HG02642 (cell line): ENCODE measurements around the gene E2F4.

ENCODE experiments used
- ATAC-seq: cut with Tn5 transposase; IDR thresholded peaks from one replicate; pipeline ENCODE4 v1.9.1; 2021; ENCODE audit warnings: mild to moderate bottlenecking; ENCODE audit not compliant: unreplicated experiment, poor library complexity

The E2F4 gene

DNA sequence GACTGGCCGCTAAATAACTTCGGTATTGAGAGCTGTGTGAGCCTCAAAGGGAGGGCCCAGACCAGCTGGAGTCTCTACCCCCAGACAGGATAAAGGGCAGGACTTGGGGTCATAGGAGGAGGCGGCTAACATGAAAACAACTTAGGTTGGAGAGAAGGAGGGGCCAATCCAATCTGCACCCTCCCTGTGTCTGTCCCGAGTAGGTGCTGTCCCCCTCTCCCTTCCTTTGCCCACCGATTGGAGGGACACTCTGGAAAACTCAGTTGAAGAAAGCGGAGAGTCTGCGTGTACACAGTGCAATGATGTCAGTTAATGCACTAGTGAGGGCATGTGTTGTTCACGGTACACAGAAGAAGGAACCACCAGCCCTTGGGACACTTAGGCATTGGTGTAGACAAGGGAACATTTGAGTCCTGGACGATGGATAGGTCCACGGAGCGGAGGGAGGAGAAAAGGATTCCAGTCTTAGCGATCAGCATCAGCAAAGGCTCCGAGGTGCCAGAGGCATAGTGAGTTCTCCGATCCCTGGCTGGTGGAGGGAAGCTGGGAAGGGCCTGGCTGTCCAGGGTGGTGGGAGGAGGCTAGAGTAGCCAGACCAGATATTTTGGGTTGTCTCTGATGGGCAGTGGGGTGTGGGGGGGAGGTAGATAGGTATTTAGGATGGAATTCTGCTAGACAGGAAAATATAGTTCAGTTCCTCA is 20.9 kb upstream of the E2F4 start:
- no peak for ATAC-seq

- no peak for ATAC-seq
Measured at GRCh38 chr16:67173323-67173722, 18.6 kb upstream of the E2F4 start.

- ATAC-seq = peak; percentile 35
Measured at GRCh38 chr16:67173808-67174705, 17.9 kb upstream of the E2F4 start.

GRCh38 chr16:67174706-67175231 is 17.2 kb upstream of the E2F4 start:
- ATAC-seq = no peak

DNA sequence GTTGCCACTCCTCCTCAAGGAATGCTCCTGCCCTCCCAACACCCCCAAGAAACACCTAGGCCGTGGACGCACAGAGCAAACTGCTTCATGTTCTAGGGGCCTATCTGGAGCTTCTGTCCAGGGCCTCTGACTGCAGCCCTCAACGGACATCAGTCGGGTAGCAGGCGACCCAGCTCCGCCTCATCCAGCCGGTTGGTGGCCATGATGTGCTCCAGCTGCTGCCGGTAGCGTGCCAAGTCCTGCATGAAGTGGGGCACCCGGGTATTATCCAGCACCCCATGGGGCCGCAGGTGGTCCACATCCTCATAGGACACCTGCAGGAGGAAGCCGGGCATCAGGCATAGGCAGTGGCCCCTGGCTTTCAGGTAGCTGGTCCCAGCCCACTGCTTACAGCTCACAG is 15.3 kb upstream of the E2F4 start:
- ATAC-seq = no peak

- no peak for ATAC-seq
Measured at GRCh38 chr16:67177743-67178699, 13.9 kb upstream of the E2F4 start.

GRCh38 chr16:67179421-67180080 is 12.4 kb upstream of the E2F4 start:
- no peak for ATAC-seq

DNA sequence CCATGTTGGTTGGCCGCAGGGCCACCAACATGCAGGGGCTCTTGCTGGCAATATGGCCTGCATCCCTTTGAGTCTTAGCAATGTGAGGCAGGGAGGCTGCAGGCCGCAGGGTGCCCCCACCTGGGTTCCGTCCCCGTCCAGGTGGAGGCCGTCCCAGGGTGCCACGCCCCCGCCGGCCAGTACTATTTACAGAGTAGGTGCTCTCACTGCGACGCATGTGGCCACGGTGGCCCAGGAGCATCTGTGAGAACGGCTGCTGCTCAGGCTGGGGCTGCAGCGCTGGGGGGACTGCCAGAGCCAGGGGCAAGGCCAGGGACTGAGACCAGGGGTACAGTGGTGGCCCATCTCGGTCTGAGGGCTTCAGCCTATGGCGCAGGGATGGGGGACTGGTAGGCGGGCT is 11.8 kb upstream of the E2F4 start:
- ATAC-seq = no peak

GRCh38 chr16:67181346-67181745 is 10.6 kb upstream of the E2F4 start:
- no peak for ATAC-seq

DNA sequence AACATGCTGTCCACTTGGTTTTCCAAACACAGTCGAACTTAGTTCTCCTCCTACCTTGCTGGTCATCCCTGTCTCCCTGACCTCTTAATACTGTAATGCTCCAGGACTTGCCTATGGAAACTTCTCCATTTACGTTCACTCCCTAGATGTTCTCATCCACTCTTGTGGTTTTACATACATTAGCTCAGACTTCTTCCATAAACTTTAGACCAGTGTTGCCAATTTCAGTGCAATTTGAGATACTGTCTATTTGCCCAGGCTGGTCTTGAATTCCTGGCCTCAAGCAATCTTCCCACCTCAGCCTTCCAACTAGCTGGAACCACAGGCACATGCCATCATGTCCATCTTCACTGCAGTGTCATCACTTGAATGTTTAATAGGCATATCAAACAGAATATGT is 9.7 kb upstream of the E2F4 start:
- no peak for ATAC-seq

- ATAC-seq = no peak
Measured at GRCh38 chr16:67183284-67183626, 8.7 kb upstream of the E2F4 start.

DNA sequence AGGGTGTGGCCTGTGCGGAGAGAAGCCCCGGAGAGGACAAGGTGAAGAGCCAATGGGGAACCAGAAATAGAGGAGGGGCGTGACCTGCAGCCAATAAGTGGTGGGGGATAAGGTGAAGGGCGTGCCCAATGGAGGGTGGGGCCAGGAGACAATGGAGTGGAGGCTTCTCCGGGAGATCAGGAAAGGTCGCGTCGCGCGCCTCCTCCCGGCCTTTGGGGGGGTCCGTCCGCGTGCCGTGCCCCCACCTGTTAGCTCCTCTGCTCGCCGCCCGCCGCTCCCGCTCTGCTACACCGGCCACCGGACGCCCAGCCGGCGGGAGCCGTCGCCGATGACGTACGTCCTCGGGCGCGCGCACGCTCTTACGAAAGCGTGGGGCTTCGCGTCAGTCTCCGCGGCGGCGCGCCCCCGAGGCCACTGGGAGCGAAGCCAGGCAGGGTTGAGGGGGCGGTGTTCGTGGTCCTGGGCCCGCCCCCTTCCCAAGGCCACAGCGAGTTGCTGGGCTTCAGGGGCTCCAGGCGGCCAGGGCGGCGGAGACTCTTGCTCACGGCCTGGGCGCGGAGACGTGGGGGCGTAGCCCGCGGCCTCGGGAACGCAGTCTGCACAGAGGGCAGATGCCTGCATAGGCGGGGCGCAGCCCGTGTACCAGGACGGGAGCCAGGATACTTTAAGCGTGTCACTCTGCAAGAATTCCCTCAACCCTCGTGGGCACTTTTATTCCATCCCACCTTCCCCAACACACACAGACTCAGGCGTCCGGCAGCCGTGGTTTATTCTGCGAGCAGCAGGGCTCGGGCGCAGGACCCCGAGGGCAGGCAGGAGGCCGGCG is 8.1 kb upstream of the E2F4 start, which contains the start of gene MATCAP1:
Gene MATCAP1, minus strand, starts transcription at position 337 of the 826 bp plus-strand sequence. CDS start 3,353 bp downstream, outside the sequence.
- peak; percentile 91 for ATAC-seq

DNA sequence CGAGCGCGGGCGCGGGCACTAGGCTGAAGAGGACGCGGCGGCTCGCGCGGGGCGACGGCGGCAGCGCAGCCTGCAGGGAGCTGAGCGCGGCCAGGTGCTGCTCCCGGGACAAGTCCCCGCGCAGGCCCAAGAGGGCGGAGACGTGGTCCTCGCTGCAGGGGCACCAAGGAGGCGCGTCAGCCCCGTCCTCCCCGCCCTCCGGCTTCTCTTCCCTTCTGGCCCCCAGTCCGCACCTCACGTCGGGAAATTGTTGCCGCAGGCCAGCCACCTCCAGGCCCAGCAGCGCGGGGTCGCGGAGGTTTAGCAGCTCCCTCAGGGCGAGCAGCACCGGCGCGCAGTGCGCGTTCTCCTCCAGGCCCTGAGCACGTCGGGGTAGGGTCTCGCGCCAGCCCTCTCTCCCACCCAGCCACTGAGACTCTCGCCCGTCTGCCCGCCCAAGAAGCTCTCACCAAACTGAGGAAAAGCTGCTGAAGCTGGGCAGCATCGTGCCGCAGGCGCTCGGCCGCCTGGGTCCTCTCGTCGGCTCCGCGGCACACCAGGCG is 7.4 kb upstream of the E2F4 start:
- peak; percentile 9 for ATAC-seq

- no peak for ATAC-seq
Measured at GRCh38 chr16:67184995-67185650, 6.8 kb upstream of the E2F4 start.

DNA sequence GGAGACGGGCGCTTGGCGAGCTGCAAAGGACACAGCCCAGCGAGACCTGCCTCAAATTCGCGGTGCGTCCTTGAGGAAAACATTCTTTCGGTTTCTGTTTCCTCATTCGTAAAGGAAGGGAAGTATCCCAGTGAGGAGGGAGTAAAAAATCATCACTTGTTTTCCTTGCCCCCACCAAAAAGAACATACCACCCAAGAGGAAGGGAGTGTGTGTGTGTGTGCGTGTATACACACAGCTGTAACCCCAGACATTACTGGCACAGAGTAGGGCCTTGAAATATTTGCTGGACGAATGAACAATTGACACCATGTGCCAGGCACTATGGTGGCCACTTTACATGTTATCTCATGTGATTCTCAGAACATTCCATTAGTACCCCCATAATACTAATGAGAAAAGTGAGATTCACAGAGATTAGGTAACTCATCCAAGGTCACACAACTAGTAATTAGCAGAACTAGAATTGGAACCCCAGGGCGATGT is 6.3 kb upstream of the E2F4 start:
- no peak for ATAC-seq

DNA sequence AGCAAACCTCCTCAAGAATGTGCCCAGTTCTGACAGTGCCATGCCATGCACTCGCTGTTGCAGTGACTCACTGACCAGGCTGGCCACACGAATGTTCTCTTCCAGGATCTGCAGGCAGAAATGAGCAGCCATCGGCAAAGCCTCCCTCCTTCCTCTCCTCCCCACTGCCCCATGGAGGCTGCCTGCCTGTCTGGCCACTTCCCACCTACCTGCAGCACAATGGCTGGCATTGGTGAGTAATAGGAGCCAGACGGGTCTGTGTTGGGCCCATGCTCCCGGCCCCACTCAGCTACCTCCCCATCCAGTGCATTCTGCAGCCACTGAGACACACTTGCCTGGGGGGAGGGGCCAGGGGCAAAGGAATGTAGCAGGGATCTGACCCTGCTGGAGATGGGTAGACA is 5.4 kb upstream of the E2F4 start:
- no peak for ATAC-seq

GRCh38 chr16:67187175-67187890 is 4.6 kb upstream of the E2F4 start:
- ATAC-seq = no peak
